Sigmoid colon (tissue), 4 donors: ENCODE data around the gene ABI1.

Experiments used
- CTCF ChIP-seq, 4 experiments: fragments of 450-650 bp in 3 of 4; fragments of 200-600 bp in 1 of 4; IDR thresholded peaks; one replicate each; pipeline ENCODE4 v1.5.1; 2016 to 2019; ENCODE audit warnings: antibody characterized with exemption in 4 of 4, mild to moderate bottlenecking in 3 of 4, moderate library complexity in 2 of 4
- EP300 ChIP-seq, 4 donors: sonication (generic); formaldehyde crosslinking; IDR thresholded peaks; one replicate each; pipeline ENCODE4 v1.6.1; 2017; ENCODE audit warnings: antibody characterized with exemption in 4 of 4
- POLR2A ChIP-seq, 2 donors: fragments of 450-650 bp; IDR thresholded peaks; one replicate each; pipeline ENCODE4 v1.6.1; 2016; ENCODE audit warnings: antibody characterized with exemption in 2 of 2, mild to moderate bottlenecking in 2 of 2, moderate library complexity in 2 of 2
- POLR2AphosphoS5 ChIP-seq, 4 donors: sonication (generic); formaldehyde crosslinking; IDR thresholded peaks; one replicate each; pipeline ENCODE4 v1.6.1; 2017; ENCODE audit warnings: antibody characterized with exemption in 4 of 4

GRCh38 chr10:26698909-26699308 lies 161.8 kb downstream of the ABI1 start:
- no peak for TF ChIP-seq POLR2AphosphoS5 (IDR thresholded peaks at IDR 0.05)
- no peak for TF ChIP-seq CTCF (IDR thresholded peaks at IDR 0.05)
- TF ChIP-seq POLR2A (IDR thresholded peaks at IDR 0.05), result no peak
- no peak for TF ChIP-seq EP300 (IDR thresholded peaks at IDR 0.05)
